GM18526 (cell line): ENCODE results near the gene THAP2.

ENCODE experiments used
- POLR2A ChIP-seq: IDR thresholded peaks from 3 replicates; pipeline ENCODE4 v1.6.1; 2011; ENCODE audit not compliant: insufficient read length; ENCODE audit errors: extremely low read depth

THAP2 gene

DNA sequence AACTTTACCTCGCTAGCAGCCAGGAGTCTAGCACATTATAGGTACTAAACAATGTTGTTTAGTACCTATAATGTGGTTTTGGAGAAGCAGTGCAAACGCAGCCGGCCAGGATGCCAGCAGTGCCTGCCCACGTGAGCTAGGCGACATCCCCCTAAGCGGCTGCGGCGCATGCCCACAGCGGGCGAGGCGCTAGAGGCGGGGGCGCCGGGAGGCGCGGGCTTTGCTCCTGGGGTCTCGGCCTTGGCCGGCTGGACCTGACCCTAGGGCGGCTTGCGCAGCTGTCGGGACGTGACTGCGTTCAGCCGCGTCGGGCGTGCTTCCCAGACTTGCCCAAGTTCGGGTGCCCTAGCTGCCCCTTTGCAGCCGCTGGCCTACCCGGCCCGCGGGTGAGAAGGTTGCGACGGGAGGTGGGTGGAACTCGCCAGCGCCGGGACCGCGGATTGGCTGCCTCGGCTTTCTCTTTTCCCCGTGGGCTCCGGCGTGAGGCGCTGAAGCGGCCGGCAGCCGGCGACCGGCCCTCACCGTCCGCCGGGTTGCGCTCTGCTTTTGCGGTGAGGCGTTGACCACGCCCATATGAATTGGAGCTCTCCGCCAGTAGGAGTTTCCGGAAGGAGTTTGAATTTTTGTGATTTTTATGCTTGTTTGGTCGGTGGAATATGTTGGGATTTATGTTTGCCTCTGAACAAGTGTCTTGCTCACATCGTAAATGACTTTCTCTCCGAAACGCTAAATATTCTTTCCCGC lies 22.0 kb downstream of the THAP2 start, which contains the start of gene TMEM19:
TMEM19 (plus strand) TSS at position 169 of the 744 bp plus-strand sequence. CDS start 599 bp downstream, outside the sequence.
- peak; percentile 84 for TF ChIP-seq POLR2A

DNA sequence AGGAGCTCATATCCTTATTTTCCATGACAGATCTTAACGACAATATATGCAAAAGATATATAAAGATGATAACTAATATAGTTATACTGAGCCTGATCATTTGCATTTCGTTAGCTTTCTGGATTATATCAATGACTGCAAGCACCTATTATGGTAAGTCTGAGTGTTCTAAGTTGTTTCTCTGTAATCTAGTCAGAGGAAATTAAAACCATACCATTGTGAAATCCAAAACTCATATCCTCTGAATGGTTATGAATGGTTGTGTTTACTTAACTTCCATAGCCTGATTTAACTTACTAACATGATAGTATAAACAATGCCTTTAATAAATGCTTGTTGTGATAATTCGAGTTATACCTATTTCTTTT lies 22.5 kb downstream of the THAP2 start:
- no peak for TF ChIP-seq POLR2A

GRCh38 chr12:71688961-71689570 lies 25.0 kb downstream of the THAP2 start:
- TF ChIP-seq POLR2A, result no peak

- no peak for TF ChIP-seq POLR2A
These were observed 27.5 kb downstream of the THAP2 start for GRCh38 chr12:71691504-71692129.

- TF ChIP-seq POLR2A, result no peak
These were observed 29.0 kb downstream of the THAP2 start for GRCh38 chr12:71693126-71693525.

GRCh38 chr12:71694099-71694820 lies 30.2 kb downstream of the THAP2 start:
- no peak for TF ChIP-seq POLR2A

DNA sequence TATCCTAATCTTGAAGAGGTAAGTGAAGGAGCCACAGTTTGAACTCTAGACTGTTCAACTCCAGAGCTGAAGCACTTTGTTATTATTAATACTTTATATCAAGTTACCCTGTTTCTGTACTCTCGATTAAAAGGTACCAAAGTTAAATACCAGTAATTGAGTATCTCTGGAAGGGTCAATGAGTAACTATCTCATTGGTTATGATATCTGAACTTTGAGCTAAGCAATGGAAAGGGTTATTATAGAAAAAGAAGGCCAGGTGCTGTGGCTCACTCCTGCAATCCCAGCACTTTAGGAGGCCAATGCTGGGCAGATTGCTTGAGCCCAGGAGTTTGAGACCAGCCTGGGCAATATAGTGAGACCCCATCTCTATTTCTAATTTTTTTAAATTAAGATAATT lies 31.7 kb downstream of the THAP2 start:
- no peak for TF ChIP-seq POLR2A

- TF ChIP-seq POLR2A, result no peak
These were observed 38.5 kb downstream of the THAP2 start for GRCh38 chr12:71702590-71702989.

DNA sequence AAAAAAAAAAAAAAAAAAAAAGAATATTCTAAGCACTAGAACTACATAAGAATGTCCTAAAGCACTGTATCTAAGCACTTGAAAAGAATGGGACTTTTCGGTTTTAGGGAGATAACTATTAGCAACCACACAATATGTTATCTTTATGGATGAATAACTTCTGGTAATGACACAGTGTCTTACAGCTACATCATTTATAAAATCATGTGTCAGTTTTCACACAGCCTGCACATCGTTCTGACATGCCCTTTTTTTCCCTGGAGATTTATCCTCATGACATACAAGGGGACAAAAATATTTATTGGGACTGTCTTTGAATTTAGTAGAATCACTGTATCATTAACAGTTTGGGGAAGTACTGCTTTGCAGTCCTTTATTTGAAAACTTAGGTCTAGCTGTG lies 39.1 kb downstream of the THAP2 start:
- TF ChIP-seq POLR2A, result no peak

DNA sequence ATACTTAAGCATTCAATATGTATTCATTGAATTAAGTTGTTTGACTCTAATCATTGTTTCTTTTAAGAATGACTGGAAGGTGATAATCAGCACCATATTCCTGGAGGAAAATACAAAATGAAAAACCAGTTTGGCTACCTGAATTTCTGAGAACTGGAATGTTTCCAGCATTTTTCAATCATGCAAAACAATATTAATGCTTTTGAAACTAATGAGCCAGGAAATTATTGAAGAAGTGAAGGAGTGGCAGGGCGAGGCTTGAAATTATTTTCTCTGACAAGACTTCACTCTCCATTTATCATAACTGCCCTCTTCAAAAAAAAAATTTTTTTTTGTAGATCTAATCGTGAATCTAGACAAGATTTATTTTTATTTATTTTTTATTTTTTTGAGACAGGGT lies 40.8 kb downstream of the THAP2 start:
- TF ChIP-seq POLR2A, result no peak

GRCh38 chr12:71708658-71709057 lies 44.6 kb downstream of the THAP2 start:
- TF ChIP-seq POLR2A, result no peak

- no peak for TF ChIP-seq POLR2A
These were observed 46.4 kb downstream of the THAP2 start for GRCh38 chr12:71710276-71711125.

DNA sequence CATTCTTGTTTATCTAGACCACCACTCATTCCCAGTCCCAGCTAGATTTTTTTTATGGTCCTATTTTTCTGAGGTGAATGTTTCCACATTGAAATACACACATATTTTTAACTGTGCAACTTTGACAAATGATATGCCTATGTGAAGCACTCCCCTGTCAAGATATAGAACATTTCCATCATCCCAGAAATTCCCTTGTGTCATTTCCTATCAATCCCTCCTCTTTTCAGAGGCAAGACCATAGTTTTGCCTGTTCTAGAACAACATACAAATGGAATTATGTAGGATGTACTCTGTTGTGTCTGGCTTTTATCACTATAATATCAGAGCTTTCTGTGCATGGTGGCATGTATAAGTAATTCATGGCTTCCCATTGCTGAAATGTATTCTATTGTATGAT lies 54.5 kb downstream of the THAP2 start:
- no peak for TF ChIP-seq POLR2A

DNA sequence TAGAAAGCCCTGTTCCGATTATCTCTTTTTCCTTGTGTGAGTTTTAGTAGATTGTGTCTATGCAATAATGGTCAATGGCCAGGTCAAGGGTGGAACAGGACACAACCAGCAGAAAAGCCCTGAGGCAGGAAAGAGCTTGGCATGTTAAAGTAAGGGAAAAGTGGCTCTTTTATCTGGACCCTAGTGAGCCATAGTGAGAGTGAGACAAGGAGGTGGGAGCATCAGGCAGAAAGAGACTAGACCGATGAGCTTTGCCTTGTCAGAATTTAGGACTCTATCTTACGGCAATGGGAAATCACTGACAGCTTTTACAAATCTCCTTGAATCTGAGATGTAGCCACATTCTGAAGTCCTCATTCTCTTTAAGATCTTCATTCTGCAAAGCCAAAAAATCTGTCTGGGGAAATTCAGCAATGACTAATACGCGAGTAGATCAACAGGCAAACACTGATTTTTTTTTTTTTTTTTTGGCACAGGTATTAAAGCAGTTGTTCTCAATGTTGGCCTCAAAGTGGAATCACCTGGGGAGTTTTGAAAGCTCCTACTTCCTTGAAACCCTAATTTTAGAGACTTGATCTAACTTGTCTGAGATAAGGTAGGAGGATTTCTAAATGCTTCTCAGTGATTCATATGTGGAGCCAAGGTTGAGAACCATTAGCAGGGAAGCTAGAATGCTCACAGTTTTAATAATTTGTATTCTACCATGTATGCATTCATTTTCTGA lies 55.7 kb downstream of the THAP2 start:
- no peak for TF ChIP-seq POLR2A
